Heart left ventricle (tissue), 13 donors: ENCODE results near the gene CLIP2.

ENCODE experiments used
- POLR2A ChIP-seq, 2 donors: fragments of 450-650 bp; IDR thresholded peaks; one replicate each; pipeline ENCODE4 v1.6.1; 2017; ENCODE audit warnings: antibody characterized with exemption in 2 of 2, mild to moderate bottlenecking in 2 of 2, moderate library complexity in 2 of 2
- TF ChIP-seq, protein P1 (sequence below), 12 donors: fragments of 200-600 bp; sonication (generic) in 4 of 12; IDR thresholded peaks; one replicate each; pipeline versions ENCODE4 v1.5.0 to v1.8.0; 2018 to 2022; ENCODE audit warnings: antibody characterized with exemption in 12 of 12, mild to moderate bottlenecking in 5 of 12
- donor health status: ischemic (EF 13 %, LVEDD 7.1; RV severe dilation, severe dysfunction).
- donor health status: DM: no; HTN: yes; CAD: no.
- donor health status: DM: no; HTN: no; CAD: no.
- donor health status: ischemic (EF 25% LVEDD 6.9; RV normal size, moderate dysfunction).
- donor health status: ischemic (EF 25% LVEDD 5.7; RV mildly dilated, moderate dysfunction).
- donor health status: ischemic (EF 35%, LVEDD 5.7; RV mildly dilated, moderate dysfunction).
- donor health status: nonischemic (EF 11% LVEDD 7.7; RV severe dilation, severe dysfunction).
- donor health status: DM: yes; HTN: yes; CAD: no.
- donor health status: PGD.
- donor health status: ischemic (EF 29% LVEDD 5.4; RV normal size, mild dysfunction).
- donor health status: nonischemic (EF 23%, LVEDD 6.1; RV moderate dilation, normal function).

DNA sequence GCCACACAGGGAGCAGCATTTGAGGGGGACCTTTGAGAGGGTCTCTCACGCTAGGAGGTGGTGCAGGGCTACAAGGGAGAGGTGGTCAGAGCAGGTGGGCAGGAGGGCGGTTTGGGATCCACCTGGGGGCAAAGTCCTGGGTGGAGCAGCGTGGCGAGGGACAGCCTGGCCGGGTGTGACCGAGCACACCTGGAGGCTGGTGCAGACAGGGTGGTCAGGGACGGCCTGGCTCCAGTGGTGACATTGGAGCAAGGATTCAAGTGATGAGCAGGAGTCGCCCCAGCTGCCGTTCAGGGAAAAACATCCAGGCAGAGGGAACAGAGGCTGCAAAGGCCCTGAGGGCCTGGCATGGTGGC lies 36.0 kb downstream of the CLIP2 start:
- TF ChIP-seq, protein P1, sequence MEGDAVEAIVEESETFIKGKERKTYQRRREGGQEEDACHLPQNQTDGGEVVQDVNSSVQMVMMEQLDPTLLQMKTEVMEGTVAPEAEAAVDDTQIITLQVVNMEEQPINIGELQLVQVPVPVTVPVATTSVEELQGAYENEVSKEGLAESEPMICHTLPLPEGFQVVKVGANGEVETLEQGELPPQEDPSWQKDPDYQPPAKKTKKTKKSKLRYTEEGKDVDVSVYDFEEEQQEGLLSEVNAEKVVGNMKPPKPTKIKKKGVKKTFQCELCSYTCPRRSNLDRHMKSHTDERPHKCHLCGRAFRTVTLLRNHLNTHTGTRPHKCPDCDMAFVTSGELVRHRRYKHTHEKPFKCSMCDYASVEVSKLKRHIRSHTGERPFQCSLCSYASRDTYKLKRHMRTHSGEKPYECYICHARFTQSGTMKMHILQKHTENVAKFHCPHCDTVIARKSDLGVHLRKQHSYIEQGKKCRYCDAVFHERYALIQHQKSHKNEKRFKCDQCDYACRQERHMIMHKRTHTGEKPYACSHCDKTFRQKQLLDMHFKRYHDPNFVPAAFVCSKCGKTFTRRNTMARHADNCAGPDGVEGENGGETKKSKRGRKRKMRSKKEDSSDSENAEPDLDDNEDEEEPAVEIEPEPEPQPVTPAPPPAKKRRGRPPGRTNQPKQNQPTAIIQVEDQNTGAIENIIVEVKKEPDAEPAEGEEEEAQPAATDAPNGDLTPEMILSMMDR (IDR thresholded peaks at IDR 0.05), result no peak
- TF ChIP-seq POLR2A (IDR thresholded peaks at IDR 0.05), result no peak
